ENCODE data around the gene PON2.
"Not testable (repeated sequence)": the region's sequence is repeated elsewhere in the genome, so short reads cannot be mapped to it uniquely, and the experiment has no call there.

The PON2 gene

DNA sequence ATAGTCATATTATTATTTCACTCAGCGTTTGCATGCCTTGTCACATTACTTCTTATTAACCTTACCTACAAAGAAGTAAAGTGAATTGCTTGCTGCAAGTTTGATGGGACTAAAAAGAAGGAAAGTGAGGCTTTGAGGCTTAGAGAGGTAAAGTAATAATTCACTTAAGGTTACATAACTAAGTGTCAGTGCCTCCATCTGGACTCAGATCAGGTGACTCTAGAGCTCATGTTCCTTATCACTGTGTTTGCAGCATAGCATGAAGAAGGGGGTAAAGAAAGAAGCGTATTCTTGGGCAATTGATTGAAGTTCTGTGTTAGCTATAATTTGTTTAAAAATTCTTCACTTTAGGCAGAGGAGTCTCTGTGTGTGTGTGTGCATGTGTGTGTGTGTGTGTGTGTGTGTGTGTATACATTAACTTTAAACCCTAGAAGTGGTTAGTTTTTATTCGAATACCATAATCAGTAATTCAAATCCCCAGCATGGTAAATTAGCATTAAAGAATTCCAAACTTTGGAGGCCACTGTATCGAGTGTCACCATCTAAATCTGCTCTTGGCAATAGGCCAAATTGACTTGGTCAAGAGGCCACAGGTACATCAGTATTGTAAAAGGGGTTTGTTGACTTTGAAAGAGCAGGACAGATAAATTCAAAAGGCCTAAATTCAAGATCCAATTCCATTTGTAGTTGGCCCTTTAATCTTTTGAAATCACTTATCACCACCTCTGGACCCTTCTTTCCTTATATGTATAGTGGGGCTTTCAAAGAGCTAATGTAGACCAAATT lies 36.5 kb downstream of the PON2 start:
- Histone ChIP-seq H3K36me3 (0 out of 22 replicates have a peak, but pooled peaks cover 0 to 6% (median 0%) of the 10 kb centered on the region in 11 experiments), H3K27me3 (no peaks in the 10 kb centered on the region), H3K9ac (no peak overlapping the region), H3K9me3 (replicated peaks in 1 of 11) (peaks cover 7 to 14% (median 11%) of the 10 kb centered on the region in 11 experiments; a peak in 21 of 22 replicates), H3K4me2 (no peak overlapping the region), H3K4me1 (no peaks in the 10 kb centered on the region), H3K4me3 (no peak overlapping the region), H4K20me1 (no peaks in the 10 kb centered on the region), H3K27ac (no peak overlapping the region)
- no peak for TF ChIP-seq Cebpa-rat (IDR thresholded peaks at IDR 0.05)

DNA sequence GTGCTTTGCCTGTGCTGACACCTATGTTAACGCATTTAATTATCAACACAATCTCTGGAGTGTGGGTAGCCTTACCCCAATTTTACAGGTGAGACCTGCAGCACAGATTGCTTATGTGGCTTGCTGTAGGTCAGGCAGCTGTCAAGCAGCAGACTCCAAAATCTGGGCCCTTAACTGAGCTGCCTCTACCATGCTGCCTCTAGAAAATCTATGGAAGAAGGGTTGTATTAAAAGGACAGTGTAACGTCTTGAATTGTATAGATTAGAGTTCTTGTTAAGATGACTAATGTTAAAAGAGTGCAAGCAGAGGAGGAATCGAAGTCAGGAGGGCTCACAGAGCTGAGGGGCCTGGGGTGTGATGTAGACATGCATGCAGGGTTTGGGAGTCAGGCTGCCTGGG lies 37.4 kb downstream of the PON2 start:
- Histone ChIP-seq H3K9ac (no peak overlapping the region), H3K27me3 (no peaks in the 10 kb centered on the region), H4K20me1 (no peaks in the 10 kb centered on the region), H3K4me2 (no peak overlapping the region), H3K9me3 (replicated peaks in 1 of 11) (peaks cover 7 to 14% (median 11%) of the 10 kb centered on the region in 11 experiments; a peak in 21 of 22 replicates), H3K4me1 (no peaks in the 10 kb centered on the region), H3K27ac (no peak overlapping the region), H3K4me3 (no peak overlapping the region), H3K36me3 (no peaks in the 10 kb centered on the region)
- TF ChIP-seq Cebpa-rat (IDR thresholded peaks at IDR 0.05): no peak

DNA sequence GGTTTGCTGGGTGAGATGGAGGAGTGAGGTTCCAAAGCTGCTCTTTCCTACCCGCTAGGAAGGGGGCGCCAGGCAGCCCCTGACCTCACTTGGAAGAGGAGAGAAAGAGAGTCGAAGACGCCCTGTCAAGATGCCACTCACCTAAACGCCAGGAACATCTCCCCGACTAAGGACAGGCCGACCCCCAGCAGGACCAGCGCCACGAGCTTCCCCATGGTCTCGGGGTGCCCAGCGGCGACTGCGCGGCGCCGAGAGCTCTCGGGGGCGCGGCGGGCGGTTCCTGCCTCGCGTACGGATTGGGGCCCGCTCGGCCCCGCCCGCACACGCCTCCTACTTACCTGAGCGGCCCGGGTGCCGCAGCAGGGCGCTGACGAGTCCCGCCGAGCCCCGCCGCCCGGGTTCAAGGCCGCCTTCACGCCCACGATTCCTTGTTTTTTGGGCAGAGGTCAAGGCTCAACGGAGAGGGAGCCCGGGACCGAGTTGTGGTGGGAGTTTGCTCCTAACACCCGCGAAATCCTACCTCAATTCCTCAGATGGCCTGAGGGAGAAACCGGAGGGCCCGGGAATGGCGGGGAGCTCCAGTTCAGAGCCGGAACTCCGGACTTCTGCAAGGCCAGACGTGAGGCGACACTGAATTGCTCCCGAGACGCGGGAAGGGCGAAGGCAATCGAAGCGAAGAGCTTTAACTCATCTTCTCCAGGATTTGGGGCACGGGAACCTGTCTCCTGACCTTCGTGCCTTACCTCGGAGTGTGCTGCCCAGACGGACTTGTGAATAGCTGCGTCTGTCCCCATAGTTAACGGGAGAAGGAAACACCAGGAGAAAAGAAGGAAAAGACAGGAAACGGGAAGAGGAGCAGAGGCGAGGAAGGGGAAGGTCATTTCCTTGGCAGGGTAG lies 38.4 kb downstream of the PON2 start, which contains the start of gene PON3:
Gene PON3, minus strand, starts transcription at position 240 of the 897 bp plus-strand sequence. Its CDS starts 25 bp downstream, at position 215.
- Histone ChIP-seq H3K4me1 (no peaks in the 10 kb centered on the region), H3K4me3 (no peak within 1 kb of the TSS; a peak in 1 of 20 replicates), H3K27ac (no peak within 1 kb of the TSS), H3K27me3 (no peaks in the 10 kb centered on the region), H3K36me3 (no peaks in the 10 kb centered on the region), H4K20me1 (no peaks in the 10 kb centered on the region), H3K4me2 (no peak within 1 kb of the TSS), H3K9ac (no peak within 1 kb of the TSS), H3K9me3 (replicated peaks in 1 of 11) (peaks cover 7 to 14% (median 11%) of the 10 kb centered on the region in 11 experiments; a peak in 21 of 22 replicates)
- TF ChIP-seq Cebpa-rat (IDR thresholded peaks at IDR 0.05): no peak

DNA sequence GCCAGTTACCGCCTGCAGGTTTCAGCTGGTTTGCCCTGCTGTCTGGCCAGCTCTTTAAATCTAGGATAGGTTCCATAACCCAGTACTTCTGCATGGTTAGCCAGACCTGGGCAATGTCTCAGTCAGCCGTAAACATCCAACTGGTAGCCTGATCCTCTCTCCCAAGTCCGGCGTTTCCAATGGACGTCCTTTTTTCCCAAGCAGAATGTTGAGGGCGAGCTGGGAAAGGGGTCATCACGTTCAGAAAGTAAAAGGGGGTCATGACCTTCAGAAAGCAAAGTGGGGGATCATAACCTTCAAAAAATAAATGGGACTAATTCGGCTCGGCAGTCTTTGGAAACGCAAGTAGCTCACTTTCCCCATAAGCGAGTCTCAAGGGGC lies 39.1 kb downstream of the PON2 start:
- H3K9me3 ChIP-seq (replicated peaks in 1 of 11): peaks cover 7 to 14% (median 11%) of the 10 kb centered on the region in 11 experiments; a peak in 21 of 22 replicates
- H3K9ac ChIP-seq: no peak overlapping the region
- no peak for TF ChIP-seq Cebpa-rat (IDR thresholded peaks at IDR 0.05)
- no peak overlapping the region; a peak in 1 of 20 replicates for H3K4me3 ChIP-seq
- H3K27ac ChIP-seq: no peak overlapping the region
- no peaks in the 10 kb centered on the region for H4K20me1 ChIP-seq
- no peaks in the 10 kb centered on the region for H3K4me1 ChIP-seq
- no peaks in the 10 kb centered on the region for H3K36me3 ChIP-seq
- no peaks in the 10 kb centered on the region for H3K27me3 ChIP-seq
- no peak overlapping the region for H3K4me2 ChIP-seq

DNA sequence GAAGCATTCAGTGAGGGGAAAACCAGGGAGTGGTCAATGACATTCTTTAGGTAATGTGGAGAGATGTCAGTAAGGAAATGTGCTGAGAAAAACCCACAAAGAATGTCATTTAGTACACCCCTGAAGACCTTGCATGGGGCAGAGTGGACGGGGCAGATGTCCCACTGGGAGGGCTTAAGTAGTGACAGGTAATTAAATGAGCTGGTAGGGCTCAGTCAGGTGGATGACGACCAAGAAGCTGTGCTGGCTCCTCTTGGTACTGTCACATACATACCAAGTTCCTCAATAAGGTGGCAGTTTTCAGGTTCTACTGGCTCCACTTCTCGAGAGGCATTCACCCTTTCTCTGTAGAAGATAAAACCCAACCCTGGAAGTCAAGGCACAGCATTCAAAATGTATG lies 40.5 kb downstream of the PON2 start:
- no peaks in the 10 kb centered on the region for H4K20me1 ChIP-seq
- no peak overlapping the region for H3K4me2 ChIP-seq
- H3K4me1 ChIP-seq: no peaks in the 10 kb centered on the region
- no peak overlapping the region for H3K4me3 ChIP-seq
- H3K36me3 ChIP-seq: no peaks in the 10 kb centered on the region
- H3K9me3 ChIP-seq (replicated peaks in 1 of 11): peaks cover 7 to 14% (median 11%) of the 10 kb centered on the region in 11 experiments; a peak in 21 of 22 replicates
- no peaks in the 10 kb centered on the region for H3K27me3 ChIP-seq
- no peak overlapping the region for H3K9ac ChIP-seq
- H3K27ac ChIP-seq: no peak overlapping the region
- no peak for TF ChIP-seq Cebpa-rat (IDR thresholded peaks at IDR 0.05)

DNA sequence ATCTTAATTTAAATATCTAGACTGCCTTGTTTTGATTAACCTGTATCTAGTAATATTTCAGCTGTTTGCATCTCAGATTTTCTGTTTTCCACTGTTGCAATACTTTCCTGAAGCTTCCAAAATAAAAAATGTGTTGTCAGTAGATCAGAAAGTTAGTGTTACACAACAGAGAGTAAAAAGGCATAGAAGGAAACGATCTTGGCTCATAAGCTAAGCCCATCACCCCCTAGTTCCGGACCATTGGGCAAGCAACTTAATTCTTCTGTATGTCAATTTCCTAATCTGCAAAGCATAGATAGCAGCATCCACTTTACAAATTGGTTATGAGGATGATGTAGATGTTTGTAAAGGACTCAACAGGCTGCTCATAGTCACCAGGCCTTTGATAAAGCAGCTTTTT lies 43.1 kb downstream of the PON2 start:
- H3K4me3 ChIP-seq: no peak overlapping the region
- no peak for TF ChIP-seq Cebpa-rat (IDR thresholded peaks at IDR 0.05)
- H3K27ac ChIP-seq: no peak overlapping the region
- H3K4me1 ChIP-seq: no peaks in the 10 kb centered on the region
- H4K20me1 ChIP-seq: no peaks in the 10 kb centered on the region
- peaks cover 7 to 12% (median 10%) of the 10 kb centered on the region in 11 experiments; a peak in 21 of 22 replicates for H3K9me3 ChIP-seq (replicated peaks in 1 of 11)
- H3K36me3 ChIP-seq: no peaks in the 10 kb centered on the region
- no peaks in the 10 kb centered on the region for H3K27me3 ChIP-seq
- no peak overlapping the region for H3K4me2 ChIP-seq
- no peak overlapping the region for H3K9ac ChIP-seq

DNA sequence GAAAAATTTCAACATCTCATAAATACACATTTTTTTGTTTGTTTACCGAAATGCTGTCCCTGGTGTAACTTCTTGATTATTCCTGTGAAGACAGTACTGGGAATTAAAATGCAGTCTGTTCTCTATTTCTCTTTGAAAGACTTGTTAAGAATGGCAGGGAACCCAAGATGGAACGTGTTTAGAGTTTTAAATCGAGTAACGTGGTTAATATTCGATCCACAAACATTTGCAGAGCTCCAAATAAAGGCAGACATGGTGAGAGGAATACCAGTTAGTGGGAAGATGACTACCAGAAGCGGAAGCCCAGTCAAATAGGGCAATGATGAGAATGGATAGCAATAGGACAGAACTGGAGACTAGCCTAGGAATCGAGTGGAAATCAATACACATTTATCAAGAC lies 45.3 kb downstream of the PON2 start:
- Histone ChIP-seq H3K27ac (no peak overlapping the region), H3K27me3 (no peaks in the 10 kb centered on the region), H3K4me1 (no peaks in the 10 kb centered on the region), H4K20me1 (no peaks in the 10 kb centered on the region), H3K4me2 (no peak overlapping the region), H3K4me3 (no peak overlapping the region), H3K36me3 (no peaks in the 10 kb centered on the region), H3K9me3 (replicated peaks in 1 of 11) (no peaks in the 10 kb centered on the region), H3K9ac (no peak overlapping the region)
- no peak for TF ChIP-seq Cebpa-rat (IDR thresholded peaks at IDR 0.05)

DNA sequence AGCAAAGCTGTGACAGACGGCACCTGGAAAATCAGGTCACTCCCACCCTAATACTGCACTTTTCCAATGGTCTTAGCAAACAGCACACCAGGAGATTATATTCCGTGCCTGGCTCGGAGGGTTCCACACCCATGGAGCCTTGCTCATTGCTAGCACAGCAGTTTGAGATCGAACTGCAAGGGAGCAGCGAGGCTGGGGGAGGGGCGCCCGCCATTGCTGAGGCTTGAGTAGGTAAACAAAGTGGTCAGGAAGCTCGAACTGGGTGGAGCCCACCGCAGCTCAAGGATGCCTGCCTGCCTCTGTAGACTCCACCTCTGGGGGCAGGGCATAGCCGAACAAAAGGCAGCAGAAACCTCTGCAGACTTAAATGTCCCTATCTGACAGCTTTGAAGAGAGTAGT lies 55.4 kb downstream of the PON2 start:
- H3K9me3 ChIP-seq (replicated peaks in 1 of 11): peaks cover 4 to 23% (median 19%) of the 10 kb centered on the region in 11 experiments; a peak in 19 of 22 replicates
- not testable (repeated sequence) for H3K36me3 ChIP-seq, H4K20me1 ChIP-seq, H3K4me3 ChIP-seq, H3K9ac ChIP-seq, H3K27me3 ChIP-seq, H3K4me1 ChIP-seq, H3K27ac ChIP-seq, H3K4me2 ChIP-seq

DNA sequence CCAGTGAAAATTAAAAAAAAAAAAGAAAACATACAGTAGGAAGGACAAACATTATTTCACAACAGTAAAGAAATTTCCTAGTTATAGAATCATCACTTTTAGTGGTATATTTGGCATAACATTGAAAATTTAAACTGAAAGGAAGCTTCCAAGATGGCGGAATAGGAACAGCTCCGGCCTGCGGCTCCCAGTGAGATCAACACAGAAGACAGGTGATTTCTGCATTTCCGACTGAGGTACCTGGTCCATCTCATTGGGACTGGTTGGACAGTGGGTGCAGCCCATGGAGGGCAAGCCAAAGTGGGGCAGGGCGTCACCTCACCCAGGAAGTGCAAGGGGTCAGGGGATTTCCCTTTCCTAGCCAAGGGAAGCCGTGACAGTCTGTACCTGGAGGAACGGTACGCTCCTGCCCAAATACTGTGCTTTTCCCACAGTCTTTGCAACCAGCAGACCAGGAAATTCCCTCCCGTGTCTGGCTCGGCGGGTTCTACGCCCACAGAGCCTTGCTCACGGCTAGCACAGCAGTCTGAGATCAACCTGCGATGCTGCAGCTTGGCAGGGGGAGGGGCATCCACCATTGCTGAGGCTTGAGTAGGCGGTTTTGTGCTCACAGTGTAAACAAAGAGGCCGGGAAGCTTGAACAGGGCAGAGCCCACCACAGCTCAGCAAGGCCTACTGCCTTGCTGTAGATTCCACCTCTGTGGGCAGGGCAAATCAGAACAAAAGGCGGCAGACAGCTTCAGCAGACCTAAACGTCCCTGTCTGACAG lies 58.0 kb downstream of the PON2 start:
- TF ChIP-seq Cebpa-rat (IDR thresholded peaks at IDR 0.05): no peak
- H3K9ac ChIP-seq: no peak overlapping the region
- H4K20me1 ChIP-seq: no peaks in the 10 kb centered on the region
- H3K4me3 ChIP-seq: no peak overlapping the region
- no peak overlapping the region for H3K27ac ChIP-seq
- no peaks in the 10 kb centered on the region for H3K36me3 ChIP-seq
- H3K9me3 ChIP-seq (replicated peaks in 1 of 11): peaks cover 4 to 23% (median 19%) of the 10 kb centered on the region in 11 experiments; a peak in 19 of 22 replicates
- no peak overlapping the region for H3K4me2 ChIP-seq
- no peaks in the 10 kb centered on the region for H3K4me1 ChIP-seq
- no peaks in the 10 kb centered on the region for H3K27me3 ChIP-seq

All from BLaER1 treated with 17β-estradiol and CSF1 and Interleukin-3, amounts not matched to agents 10 nM and 100 nM (cell line).